Right ventricle myocardium superior (tissue), 1 donor: ENCODE measurements around the gene HYCC2. TPM values are rescaled to one million over a fixed set of nuclear protein-coding genes. Genes with fewer than 3 reads are reported as not detected.

Experiments
- ATAC-seq: fragments of 200-7000 bp; cut with Tn5 transposase; one replicate; pipeline ENCODE4 v1.9.1; 2020; ENCODE audit warnings: mild to moderate bottlenecking; ENCODE audit not compliant: poor library complexity
- DNase-seq: peaks from one replicate; pipeline ENCODE4 v3.0.0-alpha.2; 2020
- intact Hi-C: fragments of 100-400 bp; cut with DNase I; formaldehyde crosslinking; loops from one replicate; pipeline ENCODE4 v1.11.2; 2022
- long read RNA-seq: library from polyadenylated mRNA; unstranded; transcript quantifications from one replicate; pipeline ENCODE4 v2.0.0, GENCODE V29; 2021
- total RNA-seq: library from RNA; stranded (reverse); fragmentation: NEBNext Ultra II Directional; extraction: Animal tissue kit (Norgen Biotek cat#: 25700); gene quantifications from one replicate; pipeline ENCODE4 v1.2.1, GENCODE V29; 2021
- donor health status: DM: no; HTN: yes; CAD: no; lungs with severe emphysema.

HYCC2 gene
- 12.0 TPM for total RNA-seq
- long read RNA-seq, full-length matches to known transcripts = 1 of 6 reads
- long read RNA-seq, partial matches to known transcripts = 0 of 6 reads
- long read RNA-seq, other reads (novel, unspliced or antisense) = 5 of 6 reads

GRCh38 chr2:201071479-201072200 is at the start of gene HYCC2, which contains the start of gene NDUFB3:
TSS of gene HYCC2 (minus strand) at chr2:201071671. CDS start at chr2:201024009, 47,662 bp downstream.
TSS of gene NDUFB3 (plus strand) at chr2:201072001. CDS start at chr2:201078883, 6,882 bp downstream.
- intact Hi-C loops = loop anchor here (5.0 to 10.0 kb wide), 5 partner anchors 46 to 169 kb away; partner anchors contain the start of genes CFLAR and ORC2
- DNase-seq (peak; percentile 94), ATAC-seq (peak; percentile 99)

GRCh38 chr2:201118961-201119854 is 47.7 kb upstream of the HYCC2 start:
- ATAC-seq (peak; percentile 19), DNase-seq (no peak)
- intact Hi-C loops = loop anchor here (5.0 kb wide), 2 partner anchors 38 to 47 kb away; partner anchors contain the start of genes HYCC2 and NDUFB3

- intact Hi-C loops = loop anchor here (5.0 kb wide), 2 partner anchors 39 to 46 kb away; partner anchors contain the start of genes HYCC2 and NDUFB3
- DNase-seq (peak; percentile 95), ATAC-seq (peak; percentile 57)
Measured at GRCh38 chr2:201118121-201118960, 46.9 kb upstream of the HYCC2 start.

GRCh38 chr2:201117735-201118094 is 46.2 kb upstream of the HYCC2 start:
- ATAC-seq (peak; percentile 0), DNase-seq (peak; percentile 43)
- intact Hi-C loops = loop anchor here (5.0 kb wide), 2 partner anchors 40 to 45 kb away; partner anchors contain the start of genes HYCC2 and NDUFB3

GRCh38 chr2:201116959-201117734 is 45.7 kb upstream of the HYCC2 start:
- intact Hi-C loops = loop anchor here (5.0 kb wide), 2 partner anchors 40 to 45 kb away; partner anchors contain the start of genes HYCC2 and NDUFB3
- peak; percentile 83 for DNase-seq
- peak; percentile 45 for ATAC-seq

GRCh38 chr2:201116115-201116958 is 44.9 kb upstream of the HYCC2 start, which contains the start of gene CFLAR:
TSS of gene CFLAR (plus strand) at chr2:201116164. CDS start at chr2:201129866, 13,702 bp downstream.
- intact Hi-C loops = loop anchor here (5.0 kb wide), 2 partner anchors 41 to 44 kb away; partner anchors contain the start of genes HYCC2 and NDUFB3
- ATAC-seq (peak; percentile 52), DNase-seq (peak; percentile 86)

- intact Hi-C loops = loop anchor here (5.0 kb wide), 2 partner anchors 42 to 43 kb away; partner anchors contain the start of genes HYCC2 and NDUFB3
- ATAC-seq (no peak), DNase-seq (no peak)
Measured at GRCh38 chr2:201114846-201115245, 43.4 kb upstream of the HYCC2 start.

GRCh38 chr2:201114350-201114749 is 42.9 kb upstream of the HYCC2 start:
- ATAC-seq = no peak
- no peak for DNase-seq
- intact Hi-C loops = no loop called here

GRCh38 chr2:201111096-201111495 is 39.6 kb upstream of the HYCC2 start:
- DNase-seq (no peak), ATAC-seq (no peak)
- intact Hi-C loops = no loop called here

- intact Hi-C loops = no loop called here
- DNase-seq = no peak
- ATAC-seq = no peak
Measured at GRCh38 chr2:201110615-201111014, 39.1 kb upstream of the HYCC2 start.

GRCh38 chr2:201109186-201109585 is 37.7 kb upstream of the HYCC2 start:
- intact Hi-C loops = no loop called here
- ATAC-seq (peak; percentile 34), DNase-seq (no peak)

- DNase-seq = no peak
- intact Hi-C loops = no loop called here
- no peak for ATAC-seq
Measured at GRCh38 chr2:201108341-201108740, 36.9 kb upstream of the HYCC2 start.

- no peak for DNase-seq
- no peak for ATAC-seq
- intact Hi-C loops = no loop called here
Measured at GRCh38 chr2:201107624-201108023, 36.2 kb upstream of the HYCC2 start.

- ATAC-seq = no peak
Measured at GRCh38 chr2:201105759-201106158, 34.3 kb upstream of the HYCC2 start.

GRCh38 chr2:201100497-201100896 is 29.0 kb upstream of the HYCC2 start:
- intact Hi-C loops = no loop called here
- ATAC-seq (no peak), DNase-seq (no peak)

More at GRCh38 chr2:201105759-201106158, 34.3 kb upstream of the HYCC2 start:
- intact Hi-C loops = no loop called here
- DNase-seq = no peak

GRCh38 chr2:201093573-201093972 is 22.1 kb upstream of the HYCC2 start:
- intact Hi-C loops = no loop called here
- ATAC-seq = no peak
- DNase-seq = no peak
